GM21737 (cell line): Measurements from ENCODE around the gene DUSP22.
"Not testable (repeated sequence)": the region's sequence is repeated elsewhere in the genome, so short reads cannot be mapped to it uniquely, and the experiment has no call there.

Experiments
- ATAC-seq: cut with Tn5 transposase; IDR thresholded peaks from one replicate; pipeline ENCODE4 v1.9.1; 2021; ENCODE audit warnings: mild to moderate bottlenecking, moderate library complexity; ENCODE audit not compliant: unreplicated experiment

Gene DUSP22

GRCh38 chr6:376827-377640, 84.7 kb downstream of the DUSP22 start:
- ATAC-seq = no peak

GRCh38 chr6:377641-378020, 85.3 kb downstream of the DUSP22 start:
- ATAC-seq = not testable (repeated sequence)

GRCh38 chr6:378090-378957, 86.0 kb downstream of the DUSP22 start:
- ATAC-seq = no peak

GRCh38 chr6:378958-379409, 86.7 kb downstream of the DUSP22 start:
- ATAC-seq = no peak

GRCh38 chr6:379410-380181, 87.3 kb downstream of the DUSP22 start:
- ATAC-seq = peak; percentile 68

GRCh38 chr6:380234-381218, 88.2 kb downstream of the DUSP22 start:
- no peak for ATAC-seq

GRCh38 chr6:381742-382461, 89.6 kb downstream of the DUSP22 start:
- no peak for ATAC-seq

- ATAC-seq = no peak
Observed at GRCh38 chr6:382883-383810, 90.9 kb downstream of the DUSP22 start.

GRCh38 chr6:383856-384255, 91.6 kb downstream of the DUSP22 start:
- no peak for ATAC-seq

DNA sequence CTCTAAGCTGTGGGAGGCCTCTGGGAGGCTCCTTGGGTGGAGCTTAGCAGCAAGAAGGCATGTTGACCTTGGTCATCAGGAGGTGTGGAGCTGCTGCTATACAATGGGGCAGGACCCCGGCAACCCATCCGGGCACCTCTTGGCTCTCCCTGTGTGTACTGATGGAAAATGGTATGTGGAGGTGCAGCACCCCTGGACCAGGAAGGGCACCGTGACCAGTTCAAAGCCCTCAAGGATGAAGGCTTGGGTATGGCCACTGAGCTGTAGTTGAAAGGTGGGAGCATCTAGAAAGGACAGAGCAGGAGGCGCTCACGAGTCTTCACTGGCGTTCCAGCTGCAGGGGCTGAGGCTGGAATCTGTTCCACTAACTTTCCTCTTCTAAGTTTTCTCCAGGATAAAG, 92.6 kb downstream of the DUSP22 start:
- no peak for ATAC-seq

GRCh38 chr6:385614-386013, 93.3 kb downstream of the DUSP22 start:
- no peak for ATAC-seq

GRCh38 chr6:386688-387266, 94.5 kb downstream of the DUSP22 start:
- ATAC-seq = no peak

- ATAC-seq = no peak
Observed at GRCh38 chr6:387293-387741, 95.0 kb downstream of the DUSP22 start.

- no peak for ATAC-seq
Observed at GRCh38 chr6:388202-388903, 96.1 kb downstream of the DUSP22 start.

DNA sequence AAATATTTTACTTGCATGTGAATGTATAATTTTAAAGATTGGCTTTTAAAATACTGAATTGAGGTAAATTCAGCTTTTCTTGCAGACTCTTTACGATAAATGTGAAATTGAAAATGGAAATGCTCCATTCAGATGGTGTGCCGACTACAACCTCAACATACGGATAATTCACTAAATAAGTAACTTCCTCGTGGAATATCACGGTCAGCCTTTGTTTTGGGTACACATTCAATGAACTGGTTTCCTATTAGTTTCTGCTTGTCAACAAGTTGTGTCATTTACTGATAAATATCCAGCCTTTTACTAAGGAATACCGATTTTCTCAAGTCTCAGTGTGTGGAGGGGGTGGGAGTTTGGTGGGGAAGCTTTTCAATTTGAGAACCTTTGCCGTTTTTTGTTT, 96.9 kb downstream of the DUSP22 start:
- no peak for ATAC-seq

GRCh38 chr6:389622-390021, 97.3 kb downstream of the DUSP22 start:
- ATAC-seq = peak; percentile 25

GRCh38 chr6:390914-391558, 98.7 kb downstream of the DUSP22 start:
- ATAC-seq = peak; percentile 19
